Fibroblast of pulmonary artery (primary cell): Measurements from ENCODE around the gene RARG.

Source experiments
- DNase-seq: peaks from one replicate; pipeline ENCODE4 v3.0.0-alpha.2; 2010; ENCODE audit warnings: low read depth
- H3K4me3 ChIP-seq: replicated peaks from 2 replicates; pipeline ENCODE4 v1.5.1; 2011; ENCODE audit warnings: low read depth, mild to moderate bottlenecking, control low read depth, low read length, moderate library complexity
- CTCF ChIP-seq: IDR thresholded peaks from 2 replicates; pipeline ENCODE4 v1.5.1; 2011; ENCODE audit warnings: mild to moderate bottlenecking, control low read depth, low read length, inconsistent platforms; ENCODE audit errors: missing control alignments

Gene RARG

GRCh38 chr12:53219292-53219955 lies 12.6 kb downstream of the RARG start:
- TF ChIP-seq CTCF: no peak
- DNase-seq: peak; percentile 52
- H3K4me3 ChIP-seq: peak overlapping the region; percentile 74

- TF ChIP-seq CTCF: no peak
- no peak for DNase-seq
- H3K4me3 ChIP-seq: peak overlapping the region; percentile 74
Measured at GRCh38 chr12:53218551-53219291, 13.3 kb downstream of the RARG start.

GRCh38 chr12:53217931-53218307 lies 14.1 kb downstream of the RARG start:
- H3K4me3 ChIP-seq: peak overlapping the region; percentile 74
- no peak for TF ChIP-seq CTCF
- no peak for DNase-seq

GRCh38 chr12:53217051-53217930 lies 14.7 kb downstream of the RARG start:
- DNase-seq: peak; percentile 44
- H3K4me3 ChIP-seq: peak overlapping the region; percentile 74
- no peak for TF ChIP-seq CTCF

- DNase-seq: no peak
- no peak for TF ChIP-seq CTCF
Measured at GRCh38 chr12:53215497-53215896, 16.5 kb downstream of the RARG start.

GRCh38 chr12:53214687-53215455 lies 17.1 kb downstream of the RARG start:
- DNase-seq: no peak
- no peak overlapping the region for H3K4me3 ChIP-seq
- TF ChIP-seq CTCF: no peak

More at GRCh38 chr12:53215497-53215896, 16.5 kb downstream of the RARG start:
- H3K4me3 ChIP-seq: no peak overlapping the region
